ENCODE results near the gene MCF2L2.

MCF2L2 gene

DNA sequence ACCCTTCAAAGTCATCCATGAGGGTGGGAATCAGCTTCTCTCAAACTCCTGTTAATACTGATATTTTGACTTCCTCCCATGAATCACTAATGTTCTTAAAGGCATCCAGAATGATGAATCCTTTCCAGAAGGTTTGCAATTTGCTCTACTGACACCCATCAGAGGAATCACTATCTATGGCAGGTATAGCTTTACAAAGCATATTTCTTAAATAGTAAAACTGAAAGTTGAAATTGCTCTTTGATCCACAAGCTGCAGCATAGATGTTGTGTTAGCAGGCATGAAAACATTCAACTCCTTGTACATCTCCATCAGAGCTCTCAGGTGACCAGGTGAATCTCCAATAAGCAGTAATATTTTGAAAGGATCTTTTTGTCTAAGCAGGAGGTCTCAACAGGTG lies 109.0 kb downstream of the MCF2L2 start:
- no peak for DNase-seq

DNA sequence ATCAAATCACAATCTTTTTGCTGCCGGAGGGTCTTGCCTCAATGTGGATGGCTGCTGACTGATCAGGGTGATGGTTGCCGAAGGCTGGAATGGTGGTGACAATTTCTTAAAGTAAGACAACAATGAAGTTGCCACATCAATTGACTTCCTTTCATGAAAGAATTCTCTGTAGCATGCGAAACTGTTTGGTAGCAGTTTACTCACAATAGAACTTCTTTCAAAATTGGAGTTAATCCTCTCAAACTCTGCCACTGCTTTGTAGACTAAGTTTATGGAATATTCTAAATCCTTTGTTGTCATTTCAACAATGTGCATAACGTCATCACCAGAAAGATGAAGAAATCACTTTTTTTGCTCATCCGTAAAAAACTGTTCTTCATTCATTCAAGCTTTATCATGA lies 109.5 kb downstream of the MCF2L2 start:
- no peak for DNase-seq

DNA sequence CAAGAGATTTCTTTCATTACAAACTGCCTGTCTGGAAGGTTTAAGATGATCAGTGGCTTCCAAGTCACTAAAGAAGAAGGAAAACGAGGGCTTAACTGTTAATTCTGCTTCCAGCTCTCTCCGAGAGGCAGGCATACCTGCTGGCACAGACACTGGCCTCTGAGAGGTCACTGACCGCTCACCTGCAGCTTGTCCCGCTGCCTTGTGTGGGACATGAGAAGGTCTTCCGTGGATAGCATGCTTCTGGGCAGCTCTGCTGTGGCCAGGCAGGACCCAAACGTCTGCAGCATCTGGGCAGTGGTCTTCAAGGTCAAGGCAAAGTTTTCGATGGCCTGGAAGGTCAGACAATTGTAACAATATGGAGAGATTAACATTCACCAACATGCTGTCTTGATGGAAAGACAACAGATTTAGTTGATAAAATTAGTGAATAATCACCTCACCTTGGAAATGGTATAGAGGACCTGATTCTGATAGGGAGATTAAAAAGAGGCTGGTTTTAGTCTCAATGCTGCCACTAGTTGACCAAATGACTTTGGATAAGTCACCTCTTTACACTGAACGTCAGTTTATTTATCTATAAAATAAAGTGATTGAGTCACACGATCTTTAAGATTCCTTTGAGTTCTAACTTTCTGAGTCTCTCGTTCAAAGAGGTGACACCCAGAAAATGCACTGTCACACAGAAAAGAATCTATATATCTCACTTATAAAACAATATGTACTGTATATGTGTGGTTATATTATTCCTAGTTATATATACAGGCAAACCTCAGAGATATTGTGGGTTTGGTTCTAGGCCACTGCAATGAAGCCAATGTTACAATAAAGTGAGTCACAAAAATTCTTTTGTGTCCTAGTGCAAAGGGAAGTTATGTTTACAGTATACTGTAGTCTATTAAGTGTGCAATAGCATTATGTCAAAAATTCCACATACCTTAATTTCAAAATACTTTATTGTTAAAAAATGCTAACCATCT lies 110.2 kb downstream of the MCF2L2 start:
- no peak for DNase-seq

DNA sequence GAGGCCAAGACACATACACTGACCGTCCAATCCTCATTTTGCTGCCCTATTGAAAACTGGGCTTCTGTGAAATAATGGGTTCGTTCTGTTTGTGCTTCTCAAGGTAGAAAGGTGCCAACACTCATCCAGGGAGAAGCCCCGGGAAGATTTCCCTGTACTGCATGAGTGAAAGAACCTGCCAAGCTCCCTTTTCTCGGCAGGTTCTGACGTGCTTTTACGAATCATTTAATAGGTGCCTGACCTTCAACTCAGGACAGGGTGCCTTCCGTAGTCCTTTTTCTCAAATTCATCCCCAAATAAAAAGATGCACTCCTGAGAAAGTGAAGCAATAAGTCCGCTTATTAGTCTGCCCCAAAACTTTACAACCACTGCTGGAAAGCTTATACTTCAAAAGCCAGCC lies 111.1 kb downstream of the MCF2L2 start:
- DNase-seq = no peak

DNA sequence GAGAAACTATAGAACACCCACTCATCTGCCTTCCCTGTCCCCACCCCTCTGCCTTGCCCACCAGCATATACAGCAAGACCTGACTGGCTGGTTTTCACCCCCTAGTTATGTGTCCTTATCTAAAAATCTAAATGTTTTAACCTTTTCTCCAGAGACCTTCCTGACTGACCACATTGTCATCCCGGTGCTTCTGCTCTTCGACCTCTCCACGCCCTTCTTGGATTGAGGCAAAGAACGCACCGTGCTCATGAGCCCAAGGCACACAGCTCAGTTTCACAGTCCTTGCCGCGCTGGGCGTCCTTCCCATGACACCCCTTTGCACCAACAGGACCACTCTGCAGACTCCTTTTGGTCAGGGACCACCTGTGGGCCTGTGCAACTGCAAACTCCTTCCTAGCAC lies 112.7 kb downstream of the MCF2L2 start:
- no peak for DNase-seq

DNA sequence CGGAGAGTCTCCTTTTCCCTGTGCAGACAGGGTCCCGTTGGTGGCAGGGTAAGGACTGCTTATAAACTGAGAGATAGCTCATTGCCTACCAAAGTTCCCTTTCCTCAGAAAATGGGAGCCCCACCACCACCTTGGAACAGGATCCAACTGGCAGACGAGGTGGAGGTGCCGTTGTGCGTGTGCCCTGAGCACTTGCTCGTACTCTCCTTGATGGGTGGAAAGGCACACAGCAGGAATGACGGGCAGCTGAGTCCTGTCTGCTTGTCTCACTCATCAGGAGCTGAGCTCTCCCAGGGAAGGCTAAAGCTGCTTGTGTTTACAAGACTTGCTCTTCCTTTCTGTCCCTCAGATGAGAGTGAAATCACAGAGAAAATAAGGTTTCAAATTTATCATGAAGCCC lies 114.7 kb downstream of the MCF2L2 start:
- no peak for DNase-seq

DNA sequence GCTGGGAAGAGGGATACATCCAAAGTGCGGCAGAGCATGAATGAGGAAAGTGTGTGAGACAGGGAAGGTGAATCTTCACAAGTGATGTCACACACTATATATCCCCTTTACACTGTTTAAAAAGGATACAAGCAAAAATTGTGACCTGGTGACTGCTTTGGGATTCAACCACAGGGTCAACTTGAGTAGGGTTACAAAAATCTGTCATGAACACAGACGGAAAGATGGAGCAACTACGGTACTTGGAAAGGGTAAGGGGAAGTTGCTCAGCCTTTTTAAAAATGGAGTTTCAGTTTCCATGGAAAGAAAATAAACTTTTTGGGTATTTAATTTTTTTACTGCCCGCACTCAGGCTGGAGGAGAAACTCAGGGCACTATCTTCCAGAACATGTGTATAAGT lies 115.1 kb downstream of the MCF2L2 start:
- no peak for DNase-seq

DNA sequence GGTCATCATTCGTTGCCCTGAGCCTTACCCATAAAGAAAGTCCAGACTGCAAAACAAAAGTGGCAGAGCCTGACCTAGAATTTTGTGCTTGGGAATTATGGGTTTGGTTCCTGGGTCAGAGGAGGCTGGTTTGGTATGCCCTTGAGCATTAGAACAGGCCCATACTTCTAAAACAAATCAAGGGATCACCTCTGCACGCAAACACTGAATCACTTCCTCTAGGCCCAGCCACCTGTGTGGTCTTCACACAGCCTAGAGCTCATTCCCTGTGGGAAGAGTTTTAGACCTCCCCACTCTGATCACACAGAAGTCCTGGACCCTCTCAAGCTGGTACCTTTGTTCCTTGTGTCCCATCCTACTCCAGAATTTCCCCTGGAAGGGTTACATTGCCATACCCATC lies 116.0 kb downstream of the MCF2L2 start:
- no peak for DNase-seq

DNA sequence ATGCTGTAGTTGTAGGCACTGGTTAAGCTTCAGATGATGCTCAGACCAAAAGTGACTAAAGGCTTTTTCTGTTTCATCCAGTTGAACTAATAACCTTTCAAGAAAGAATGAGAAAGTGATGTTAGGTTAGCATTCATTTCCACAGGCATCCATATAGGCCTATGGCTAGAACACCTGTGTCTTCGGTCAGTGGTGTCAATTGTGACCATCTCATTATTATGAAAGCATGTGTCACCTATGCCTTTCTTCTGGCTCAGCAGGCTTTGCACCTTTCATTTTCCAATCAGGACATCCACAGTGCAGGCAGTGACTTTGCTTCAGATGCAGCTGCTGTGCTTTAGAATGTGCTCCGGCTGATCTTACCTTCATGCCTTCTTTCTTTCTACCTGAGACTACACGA lies 117.5 kb downstream of the MCF2L2 start:
- DNase-seq = no peak

DNA sequence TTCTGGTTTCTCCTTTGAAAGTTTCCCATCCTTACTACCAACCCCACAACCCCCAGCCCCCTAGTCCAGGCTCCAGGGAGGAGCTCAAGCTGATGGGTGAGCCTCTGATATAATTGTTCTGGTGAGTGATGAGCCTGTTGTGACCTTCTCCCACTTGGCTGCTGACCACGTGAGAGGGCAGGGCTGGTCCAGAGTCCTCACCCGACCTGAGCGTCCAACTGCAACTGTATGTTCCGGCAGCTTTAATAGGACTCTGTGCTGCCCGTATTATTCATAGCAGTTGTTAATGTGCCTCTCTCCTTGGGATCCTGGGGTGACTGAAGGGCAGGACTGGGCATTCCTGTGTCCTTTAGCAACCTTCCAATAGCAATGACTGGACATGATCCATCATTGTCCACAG lies 119.1 kb downstream of the MCF2L2 start:
- no peak for DNase-seq

DNA sequence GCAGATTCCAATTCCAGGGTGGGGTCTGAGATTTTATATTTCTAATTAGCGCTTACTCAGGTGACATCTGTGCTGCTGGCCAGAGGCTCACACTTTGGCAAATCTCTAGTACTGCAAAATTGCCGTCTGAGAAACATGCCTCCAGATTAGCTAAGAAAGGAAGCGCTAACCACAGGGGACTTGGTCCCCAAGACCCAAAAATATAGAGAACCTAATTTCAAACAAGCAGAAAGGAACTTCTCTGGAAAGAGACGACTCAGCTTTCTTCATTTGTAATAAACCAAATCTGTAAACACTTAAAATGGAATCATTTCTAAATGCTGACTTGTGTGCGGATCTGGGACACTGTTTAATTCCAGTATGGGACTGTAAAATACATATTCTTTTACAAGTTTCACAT lies 119.7 kb downstream of the MCF2L2 start:
- no peak for DNase-seq

DNA sequence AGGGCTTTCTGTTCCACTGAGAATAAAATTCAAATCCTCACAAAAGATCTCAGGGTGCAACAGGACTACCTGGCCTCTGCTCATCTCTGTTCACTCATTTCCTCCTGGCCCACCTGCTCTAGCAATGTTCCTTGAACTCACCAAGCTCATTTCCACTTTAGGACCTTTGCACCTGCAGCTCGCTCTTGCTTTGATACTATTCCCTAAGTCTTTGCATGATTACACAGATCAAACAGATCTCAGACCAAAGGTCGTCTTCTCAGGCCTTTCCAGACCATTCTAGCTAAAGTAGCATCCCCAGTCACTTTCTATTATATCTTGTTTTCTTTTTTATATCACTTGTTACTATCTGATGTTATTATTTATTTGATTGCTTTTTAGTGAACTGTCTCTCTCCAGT lies 120.7 kb downstream of the MCF2L2 start:
- DNase-seq = no peak

DNA sequence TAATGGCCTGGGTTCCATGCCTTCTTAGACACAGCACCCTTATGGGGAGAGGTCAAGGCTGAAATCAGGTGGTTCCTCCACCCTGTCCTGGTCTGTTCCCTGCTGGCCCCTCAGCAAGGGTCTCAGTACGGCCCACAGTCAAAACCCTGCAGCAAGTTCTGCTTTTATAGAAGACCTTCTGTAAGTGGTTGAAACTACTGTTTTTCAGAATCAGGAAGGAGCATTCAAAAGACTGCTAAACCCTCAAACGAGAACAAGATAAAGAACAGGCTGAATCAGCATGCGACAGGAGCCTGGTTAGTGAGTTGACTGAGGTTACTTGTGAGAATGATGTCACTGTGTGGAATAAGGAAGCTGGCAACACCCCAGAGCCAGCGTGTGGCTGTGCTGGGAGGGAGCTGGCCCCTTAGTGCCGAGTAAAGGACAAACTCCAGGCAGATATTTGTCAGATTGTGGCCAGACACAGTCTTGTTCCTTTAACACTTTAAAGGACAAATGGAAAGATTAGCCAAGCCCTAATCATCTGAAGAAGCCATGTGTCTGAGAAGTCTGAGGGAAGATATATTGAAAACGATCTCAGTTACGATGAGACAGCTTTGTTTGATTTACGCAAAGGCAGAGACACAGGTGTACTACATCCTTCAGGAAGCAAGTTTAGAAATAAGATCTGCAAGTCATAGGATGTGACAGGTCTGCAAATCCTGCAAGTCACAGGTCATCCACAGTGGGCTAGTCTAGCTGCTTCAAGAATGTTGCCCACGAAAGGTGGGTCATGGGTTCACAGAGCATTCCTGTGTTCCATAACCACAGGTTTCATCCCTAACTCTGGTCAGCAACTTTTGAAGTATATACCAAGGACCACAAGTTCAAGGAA lies 121.4 kb downstream of the MCF2L2 start:
- no peak for DNase-seq

DNA sequence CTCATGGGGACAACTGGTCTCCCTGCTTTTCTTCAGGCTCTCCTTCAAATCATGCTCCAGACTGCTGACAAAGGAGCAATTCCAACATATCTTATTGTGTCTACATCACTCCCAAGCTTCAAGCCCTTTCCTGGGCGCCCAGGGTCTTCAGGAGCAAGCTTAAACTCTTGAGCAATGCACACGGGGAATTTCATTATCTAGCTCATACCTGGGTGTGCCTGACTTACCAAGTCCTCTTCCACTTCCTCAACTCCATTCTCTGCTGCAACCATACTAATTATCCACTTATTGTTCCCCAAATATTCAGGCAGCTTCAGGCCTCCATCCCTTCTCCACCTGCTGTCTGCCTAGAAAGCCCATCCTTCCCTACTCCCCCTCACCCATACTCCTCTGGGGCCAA lies 124.7 kb downstream of the MCF2L2 start:
- no peak for DNase-seq

DNA sequence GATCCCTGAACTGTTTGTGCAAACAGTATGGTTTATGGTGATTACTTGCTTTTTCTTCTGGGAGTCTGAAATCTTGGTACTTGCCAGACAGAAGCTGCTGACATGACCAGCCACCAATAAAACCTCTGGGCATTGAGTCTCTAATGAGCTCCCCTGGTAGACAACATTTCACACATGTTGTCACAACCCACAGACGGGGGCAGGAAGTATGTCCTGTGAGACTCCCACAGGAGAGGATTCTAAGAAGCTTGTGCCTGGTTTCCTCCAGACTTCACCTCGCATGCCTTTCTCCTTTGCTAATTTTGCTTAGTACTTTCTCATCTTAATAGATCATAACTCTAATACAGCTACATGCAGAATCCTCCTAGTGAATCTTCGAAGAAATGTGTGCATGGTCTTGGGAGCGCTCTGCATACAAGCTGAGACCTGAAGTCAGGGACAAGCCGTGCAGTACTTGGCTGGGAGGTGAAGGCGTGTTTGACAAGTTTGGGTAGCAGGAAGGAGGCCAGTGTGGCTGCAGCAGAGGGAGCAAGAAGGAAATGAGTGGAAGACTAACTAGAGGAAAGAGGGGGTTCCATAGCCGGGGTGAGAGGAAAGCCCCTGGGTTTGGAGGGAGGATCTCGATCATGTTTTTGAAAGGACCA lies 126.4 kb downstream of the MCF2L2 start:
- DNase-seq = no peak

DNA sequence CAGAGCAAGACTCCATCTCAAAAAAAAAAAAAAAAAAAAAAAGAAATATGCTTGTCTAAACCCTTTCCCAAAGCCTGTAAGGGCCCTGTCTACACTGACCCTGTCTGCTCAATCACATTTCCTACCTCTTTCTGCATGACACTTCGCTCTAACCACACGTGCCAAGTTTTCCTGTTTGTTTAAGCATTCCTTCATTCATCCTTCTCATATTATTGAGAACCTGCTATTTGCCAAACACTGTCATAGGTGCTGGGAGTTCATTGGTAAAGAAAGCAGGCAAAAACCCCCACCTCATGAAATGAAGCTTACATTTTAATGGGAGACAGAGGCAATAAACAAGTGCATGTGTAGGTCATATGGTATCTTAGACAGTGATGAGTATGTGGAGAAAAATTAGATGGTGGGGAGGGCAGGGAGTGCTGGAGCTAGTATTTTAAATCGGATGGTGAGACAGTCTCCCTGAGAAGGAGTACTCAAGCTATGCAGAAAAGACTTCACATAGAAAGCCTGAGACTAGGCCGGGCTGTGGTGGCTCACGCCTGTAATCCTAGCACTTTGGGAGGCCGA lies 127.3 kb downstream of the MCF2L2 start:
- no peak for DNase-seq

DNA sequence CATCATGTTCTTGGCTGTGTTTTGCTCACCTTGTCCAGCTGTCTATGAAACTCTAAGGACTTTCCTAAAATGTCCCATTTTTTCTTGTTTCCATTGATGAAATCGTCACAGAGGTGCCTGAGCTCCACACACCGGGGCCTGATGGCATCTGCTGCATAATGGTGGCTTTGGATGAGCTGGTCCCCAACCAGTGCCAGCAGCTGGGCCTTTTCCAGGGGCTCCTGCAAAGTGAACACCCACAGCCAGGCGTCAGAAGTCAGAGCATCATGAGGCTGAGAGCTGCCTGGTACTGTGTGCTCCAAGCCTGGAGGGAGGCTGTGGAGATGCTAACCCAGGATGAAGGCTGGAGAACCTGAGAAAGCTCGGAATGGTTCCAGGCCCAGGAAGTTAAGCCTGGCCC lies 128.4 kb downstream of the MCF2L2 start:
- no peak for DNase-seq

DNA sequence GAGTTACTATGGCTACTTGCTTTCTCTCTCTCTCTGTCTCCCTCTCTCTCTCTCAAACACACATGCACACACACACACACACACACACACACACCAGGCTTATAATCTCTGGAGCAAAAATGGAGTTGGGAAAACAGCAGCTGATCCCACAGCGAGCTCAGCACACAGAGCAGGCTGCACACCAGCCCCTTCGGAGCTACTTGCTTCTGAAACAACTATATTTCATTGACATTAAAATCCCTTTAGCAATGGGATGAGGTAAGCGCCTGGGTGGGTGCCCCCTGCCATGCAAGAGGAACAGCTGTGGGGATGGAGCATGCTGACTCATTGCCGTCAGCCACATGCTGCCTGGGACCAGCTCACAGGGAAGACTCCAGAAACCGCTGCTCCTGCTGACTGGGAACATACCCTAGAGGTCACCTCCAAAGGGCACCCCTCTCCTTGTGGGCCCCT lies 129.7 kb downstream of the MCF2L2 start:
- DNase-seq = no peak

DNA sequence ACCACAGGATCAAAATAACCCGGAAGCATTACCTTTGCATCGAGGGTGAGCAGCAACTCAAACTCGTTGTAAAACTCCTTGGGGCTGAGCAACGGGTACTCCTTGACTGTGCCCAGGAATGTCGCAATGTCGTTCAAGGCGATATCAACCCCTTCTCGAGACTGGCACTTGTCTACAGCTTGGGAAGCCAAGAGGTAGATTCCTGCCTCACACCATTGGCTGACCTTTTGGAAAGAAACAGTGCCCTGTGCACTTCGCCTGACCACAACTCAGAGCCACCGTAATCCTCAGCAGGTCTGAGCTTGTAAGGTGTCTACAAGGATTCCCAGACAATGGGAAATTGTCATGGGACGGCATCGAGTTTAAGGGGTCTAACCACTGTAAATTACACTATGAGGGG lies 131.5 kb downstream of the MCF2L2 start:
- no peak for DNase-seq

DNA sequence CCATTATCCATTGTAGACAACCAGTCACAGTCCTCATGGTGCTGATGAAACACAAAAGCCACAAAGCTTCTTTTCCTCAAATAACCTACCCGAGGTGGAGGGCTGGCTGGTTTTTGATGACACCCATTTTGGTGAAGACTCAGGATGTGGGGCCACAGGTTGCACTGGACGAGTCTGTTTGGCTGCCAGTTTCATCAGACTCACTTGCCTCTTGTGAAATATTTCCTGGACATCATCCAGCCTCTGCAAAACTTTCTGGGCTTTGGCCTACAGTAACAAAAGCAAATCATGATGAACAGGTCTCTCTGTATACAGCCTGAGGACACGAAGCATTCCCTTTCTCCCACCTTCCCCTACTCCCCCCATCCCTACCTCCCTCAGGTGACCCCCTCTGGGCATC lies 133.2 kb downstream of the MCF2L2 start:
- no peak for DNase-seq

DNA sequence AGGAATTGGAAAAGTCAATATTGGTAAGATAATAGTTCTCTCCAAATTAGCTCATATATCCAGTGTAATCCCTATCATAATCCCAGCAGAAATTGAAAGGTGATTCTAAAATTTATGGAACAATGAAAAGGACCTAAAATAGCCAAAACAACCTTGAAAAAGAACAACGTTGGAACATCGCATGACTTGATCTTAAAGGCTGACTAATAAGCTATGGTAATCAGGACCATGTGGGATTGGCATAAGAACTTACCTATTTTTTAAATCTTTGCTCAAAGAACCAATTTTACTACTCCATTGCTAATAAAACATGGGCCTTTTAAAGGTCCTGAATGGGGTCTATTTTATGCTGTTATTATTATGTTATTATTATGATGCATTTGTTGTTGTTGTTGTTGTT lies 134.5 kb downstream of the MCF2L2 start:
- no peak for DNase-seq

DNA sequence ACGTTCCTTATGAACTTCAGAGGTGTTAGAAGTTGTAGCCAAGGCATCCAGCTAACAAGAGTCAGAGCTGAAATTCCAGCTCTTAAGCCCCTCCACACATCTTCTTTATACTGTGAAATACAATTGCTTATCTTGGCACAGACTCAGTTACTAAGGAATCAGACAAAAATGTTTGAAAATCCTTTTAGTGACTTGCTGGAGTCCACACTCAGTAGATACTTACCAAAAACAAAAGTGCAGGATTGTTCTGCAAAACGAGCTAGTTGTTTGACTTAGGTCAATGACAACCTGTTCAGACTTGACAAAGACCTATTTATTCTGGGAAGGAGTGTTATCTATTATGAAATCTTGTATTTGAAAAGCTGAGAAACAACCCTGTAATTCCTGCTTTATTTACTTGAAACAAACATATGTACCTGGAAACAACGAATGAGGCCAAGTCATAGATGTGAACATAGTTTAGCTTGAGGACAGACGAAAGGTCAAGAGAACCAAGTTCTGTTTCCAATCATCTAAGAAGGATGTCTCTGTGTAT lies 136.9 kb downstream of the MCF2L2 start:
- DNase-seq = no peak

DNA sequence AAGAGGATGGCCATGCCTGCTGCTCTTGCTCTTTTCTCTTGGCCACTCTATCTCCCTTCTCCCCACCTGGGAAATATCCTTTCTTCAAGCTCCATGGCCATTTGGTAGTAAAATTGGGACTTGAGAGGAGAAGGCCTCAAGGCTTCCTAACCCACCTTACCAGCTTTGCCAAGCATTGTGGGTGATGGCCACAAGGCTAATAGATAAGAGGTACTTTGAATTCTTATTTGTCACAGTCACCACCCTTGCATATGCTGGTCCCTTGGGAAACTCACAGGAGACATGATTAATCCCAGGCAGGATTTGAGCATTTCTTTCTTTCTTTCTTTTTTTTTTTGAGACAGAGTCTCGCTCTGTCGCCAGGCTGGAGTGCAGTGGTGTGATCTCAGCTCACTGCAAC lies 138.2 kb downstream of the MCF2L2 start:
- no peak for DNase-seq

All from effector CD8-positive, alpha-beta T cell (primary cell).